CD4-positive, CD25-positive, alpha-beta regulatory T cell (primary cell): Measurements from ENCODE around the gene TPSG1. TPM values are rescaled to one million over a fixed set of nuclear protein-coding genes. Genes with fewer than 3 reads are reported as not detected.
"Not testable (repeated sequence)": the region's sequence is repeated elsewhere in the genome, so short reads cannot be mapped to it uniquely, and the experiment has no call there.

ENCODE experiments used
- ATAC-seq, 2 donors: fragments of 150-1000 bp; cut with Tn5 transposase; one replicate each; pipeline ENCODE4 v1.10.0; 2021; ENCODE audit warnings: low read depth in 2 of 2, moderate number of reproducible peaks in 2 of 2, moderate library complexity in 1 of 2
- DNase-seq, 3 donors: peaks; one replicate each; pipeline versions ENCODE4 v3.0.0 to v3.0.0-alpha.2; 2012 to 2022; ENCODE audit warnings: mixed read lengths in 1 of 3
- H3K27ac ChIP-seq: one replicate; pipeline ENCODE4 v1.7.0; 2013; ENCODE audit warnings: mild to moderate bottlenecking, low read length; ENCODE audit not compliant: insufficient read depth, poor library complexity, severe bottlenecking
- H3K27me3 ChIP-seq: one replicate; pipeline ENCODE4 v1.7.0; 2013; ENCODE audit warnings: low read length; ENCODE audit not compliant: control insufficient read depth, insufficient read depth
- H3K36me3 ChIP-seq: one replicate; pipeline ENCODE4 v1.7.0; 2013; ENCODE audit warnings: mild to moderate bottlenecking, low read length, moderate library complexity; ENCODE audit not compliant: control insufficient read depth, insufficient read depth
- H3K4me1 ChIP-seq: 2 replicates; pipeline ENCODE4 v1.7.0; 2013; ENCODE audit warnings: mild to moderate bottlenecking, low read length; ENCODE audit not compliant: insufficient read depth, control insufficient read depth, poor library complexity, severe bottlenecking
- H3K4me3 ChIP-seq: one replicate; pipeline ENCODE4 v1.7.0; 2013; ENCODE audit warnings: low read depth, mild to moderate bottlenecking, low read length, moderate library complexity
- H3K9me3 ChIP-seq, 2 experiments: 1 replicate in 1 of 2; 2 replicates in 1 of 2; pipeline ENCODE4 v1.7.0; 2013; ENCODE audit warnings: low read length in 2 of 2, mild to moderate bottlenecking in 1 of 2, moderate library complexity in 1 of 2; ENCODE audit not compliant: control insufficient read depth in 2 of 2
- H3K27ac Mint-ChIP-seq, 3 donors: one replicate each; pipeline ENCODE4 v1.8.0; 2020 to 2022; ENCODE audit warnings: mild to moderate bottlenecking in 3 of 3, mixed read lengths in 3 of 3, moderate library complexity in 2 of 3
- H3K27me3 Mint-ChIP-seq: one replicate; pipeline ENCODE4 v1.8.0; 2022; ENCODE audit warnings: mild to moderate bottlenecking, mixed read lengths
- H3K36me3 Mint-ChIP-seq: one replicate; pipeline ENCODE4 v1.8.0; 2020; ENCODE audit warnings: mixed read lengths
- H3K4me1 Mint-ChIP-seq, 4 donors: one replicate each; pipeline ENCODE4 v1.8.0; 2020 to 2022; ENCODE audit warnings: mixed read lengths in 4 of 4, mild to moderate bottlenecking in 1 of 4
- H3K4me3 Mint-ChIP-seq, 4 donors: one replicate each; pipeline ENCODE4 v1.8.0; 2020 to 2022; ENCODE audit warnings: mild to moderate bottlenecking in 4 of 4, mixed read lengths in 4 of 4, moderate library complexity in 3 of 4
- H3K9me3 Mint-ChIP-seq, 7 donors: one replicate each; pipeline ENCODE4 v1.8.0; 2020 to 2022; ENCODE audit warnings: mixed read lengths in 7 of 7, mild to moderate bottlenecking in 3 of 7, moderate library complexity in 2 of 7
- polyA plus RNA-seq, 4 donors: library from polyadenylated mRNA; unstranded; fragments of 300-500 nt; fragmentation: Illumina TruSeq; gene quantifications; one replicate each; pipeline ENCODE4 v1.2.3, GENCODE V29; 2021
- total RNA-seq: library from RNA; stranded (reverse); gene quantifications from one replicate; pipeline ENCODE4 v1.2.3, GENCODE V29; 2022

The TPSG1 gene
- total and polyA plus RNA-seq, 5 donors from 2014 or later: not detected

DNA sequence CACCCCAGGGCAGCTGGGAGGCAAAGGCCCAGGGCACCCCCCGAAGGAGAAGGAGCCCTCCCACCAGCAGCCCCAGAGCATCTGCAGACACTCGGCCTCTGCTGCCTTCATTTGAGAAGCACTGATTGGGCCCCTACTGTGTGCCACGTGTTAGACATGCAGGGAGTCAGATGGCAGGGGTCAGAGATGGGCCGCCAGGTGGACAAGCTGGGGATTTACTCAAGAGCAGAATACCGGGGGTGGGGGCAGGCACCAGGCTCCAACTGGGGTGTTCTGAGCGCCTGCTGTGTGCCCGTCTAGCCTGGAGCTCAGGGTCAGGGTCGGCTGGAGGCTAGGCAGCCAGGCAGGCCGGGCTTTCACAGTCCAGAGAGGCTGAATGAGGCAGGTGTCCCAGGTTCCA, 18.7 kb downstream of the TPSG1 start:
- H3K27me3 Mint-ChIP-seq: no peaks in the 10 kb centered on the region
- H3K4me3 Mint-ChIP-seq: no peak overlapping the region
- no peaks in the 10 kb centered on the region for H3K27me3 ChIP-seq
- peaks cover 0 to 4% (median 0%) of the 10 kb centered on the region in 4 donors for H3K4me1 Mint-ChIP-seq
- no peaks in the 10 kb centered on the region for H3K4me1 ChIP-seq
- H3K36me3 ChIP-seq: no peaks in the 10 kb centered on the region
- H3K36me3 Mint-ChIP-seq: no peaks in the 10 kb centered on the region
- peak overlapping the region in 1 of 3 donors; percentile 38 for H3K27ac Mint-ChIP-seq
- H3K4me3 ChIP-seq: no peak overlapping the region
- no peaks in the 10 kb centered on the region for H3K9me3 ChIP-seq
- no peak for ATAC-seq
- DNase-seq: no peak
- no peak overlapping the region for H3K27ac ChIP-seq
- H3K9me3 Mint-ChIP-seq: no peaks in the 10 kb centered on the region

GRCh38 chr16:1204933-1205332, 20.1 kb downstream of the TPSG1 start:
- H3K4me1 Mint-ChIP-seq: peaks cover 0 to 4% (median 0%) of the 10 kb centered on the region in 4 donors
- H3K27ac Mint-ChIP-seq: no peak overlapping the region
- H3K9me3 Mint-ChIP-seq: peaks cover 0 to 2% (median 0%) of the 10 kb centered on the region in 7 donors
- ATAC-seq (no peak), DNase-seq (no peak)
- no peak overlapping the region for H3K4me3 ChIP-seq
- H3K27me3 ChIP-seq: no peaks in the 10 kb centered on the region
- no peak overlapping the region for H3K4me3 Mint-ChIP-seq
- H3K36me3 Mint-ChIP-seq: no peaks in the 10 kb centered on the region
- no peaks in the 10 kb centered on the region for H3K9me3 ChIP-seq
- no peak overlapping the region for H3K27ac ChIP-seq
- H3K27me3 Mint-ChIP-seq: no peaks in the 10 kb centered on the region
- no peaks in the 10 kb centered on the region for H3K36me3 ChIP-seq
- no peaks in the 10 kb centered on the region for H3K4me1 ChIP-seq

- Histone ChIP-seq H3K9me3 (no peaks in the 10 kb centered on the region), H3K4me1 (no peaks in the 10 kb centered on the region), H3K36me3 (no peaks in the 10 kb centered on the region), H3K4me3 (no peak overlapping the region), H3K27me3 (no peaks in the 10 kb centered on the region), H3K27ac (no peak overlapping the region)
- Mint-ChIP-seq H3K27ac (no peak overlapping the region), H3K4me3 (no peak overlapping the region), H3K9me3 (peaks cover 0 to 2% (median 0%) of the 10 kb centered on the region in 7 donors), H3K36me3 (no peaks in the 10 kb centered on the region), H3K27me3 (no peaks in the 10 kb centered on the region), H3K4me1 (peaks cover 0 to 5% (median 0%) of the 10 kb centered on the region in 4 donors)
- ATAC-seq (no peak), DNase-seq (no peak)
These were observed 22.8 kb downstream of the TPSG1 start for GRCh38 chr16:1202274-1202673.

GRCh38 chr16:1201444-1201843, 23.6 kb downstream of the TPSG1 start:
- Histone ChIP-seq H3K36me3 (no peaks in the 10 kb centered on the region), H3K27me3 (no peaks in the 10 kb centered on the region), H3K9me3 (no peaks in the 10 kb centered on the region), H3K4me3 (no peak overlapping the region), H3K27ac (no peak overlapping the region), H3K4me1 (no peaks in the 10 kb centered on the region)
- H3K4me1 Mint-ChIP-seq: peaks cover 0 to 14% (median 0%) of the 10 kb centered on the region in 4 donors
- H3K27ac Mint-ChIP-seq: no peak overlapping the region
- no peaks in the 10 kb centered on the region for H3K36me3 Mint-ChIP-seq
- DNase-seq (no peak), ATAC-seq (no peak)
- no peaks in the 10 kb centered on the region for H3K27me3 Mint-ChIP-seq
- peaks cover 0 to 3% (median 0%) of the 10 kb centered on the region in 7 donors for H3K9me3 Mint-ChIP-seq
- H3K4me3 Mint-ChIP-seq: no peak overlapping the region

GRCh38 chr16:1200014-1200627, 24.9 kb downstream of the TPSG1 start:
- peak overlapping the region in 1 of 3 donors; percentile 87 for H3K27ac Mint-ChIP-seq
- no peaks in the 10 kb centered on the region for H3K36me3 ChIP-seq

DNA sequence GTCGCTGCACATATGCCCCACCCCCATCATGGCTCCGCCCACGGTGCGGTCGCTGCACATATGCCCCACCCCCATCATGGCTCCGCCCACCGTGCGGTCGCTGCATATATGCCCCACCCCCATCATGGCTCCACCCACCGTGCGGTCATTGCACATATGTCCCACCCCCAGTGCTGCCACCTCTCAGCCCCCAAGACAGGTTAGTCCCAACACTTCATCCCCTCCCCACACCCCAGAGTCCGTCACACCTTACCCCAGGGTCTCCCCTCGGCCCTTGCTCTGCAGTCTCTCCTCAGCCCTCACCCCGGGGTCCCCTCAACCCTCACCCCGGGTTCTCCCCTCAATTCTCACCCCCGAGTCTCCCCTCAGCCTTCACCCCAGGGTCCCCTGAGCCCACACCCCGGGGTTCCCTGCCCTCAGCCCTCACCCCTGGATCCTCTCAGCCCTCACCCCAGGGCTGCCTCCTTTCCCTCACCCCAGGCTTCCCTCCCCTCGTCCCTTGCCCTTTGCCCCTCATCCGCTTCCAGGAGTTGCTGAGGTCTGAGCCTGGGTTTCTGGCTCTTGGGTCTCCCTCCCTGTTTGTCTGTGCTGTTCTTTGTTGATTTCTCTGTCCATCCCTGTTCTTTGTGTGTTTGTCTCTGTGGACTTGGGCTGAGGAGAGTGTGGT, 25.6 kb downstream of the TPSG1 start:
- Mint-ChIP-seq H3K4me1 (peaks cover 0 to 17% (median 0%) of the 10 kb centered on the region in 4 donors), H3K4me3 (peak overlapping the region in 2 of 4 donors; percentile 41 to 63), H3K27ac (peak overlapping the region in 1 of 3 donors; percentile 87), H3K27me3 (no peaks in the 10 kb centered on the region), H3K36me3 (no peaks in the 10 kb centered on the region), H3K9me3 (peaks cover 0 to 3% (median 0%) of the 10 kb centered on the region in 7 donors)
- Histone ChIP-seq H3K4me3 (no peak overlapping the region), H3K27me3 (no peaks in the 10 kb centered on the region), H3K9me3 (no peaks in the 10 kb centered on the region), H3K4me1 (no peaks in the 10 kb centered on the region), H3K36me3 (no peaks in the 10 kb centered on the region), H3K27ac (no peak overlapping the region)
- DNase-seq (no peak), ATAC-seq (no peak)

More at GRCh38 chr16:1200014-1200627, 24.9 kb downstream of the TPSG1 start:
- H3K4me1 ChIP-seq: no peaks in the 10 kb centered on the region
- Mint-ChIP-seq H3K9me3 (peaks cover 0 to 3% (median 0%) of the 10 kb centered on the region in 7 donors), H3K4me3 (peak overlapping the region in 1 of 4 donors; percentile 41), H3K36me3 (no peaks in the 10 kb centered on the region), H3K4me1 (peaks cover 0 to 17% (median 0%) of the 10 kb centered on the region in 4 donors), H3K27me3 (no peaks in the 10 kb centered on the region)
- DNase-seq (no peak), ATAC-seq (no peak)
- no peaks in the 10 kb centered on the region for H3K27me3 ChIP-seq
- no peak overlapping the region for H3K4me3 ChIP-seq
- H3K9me3 ChIP-seq: no peaks in the 10 kb centered on the region
- H3K27ac ChIP-seq: no peak overlapping the region

DNA sequence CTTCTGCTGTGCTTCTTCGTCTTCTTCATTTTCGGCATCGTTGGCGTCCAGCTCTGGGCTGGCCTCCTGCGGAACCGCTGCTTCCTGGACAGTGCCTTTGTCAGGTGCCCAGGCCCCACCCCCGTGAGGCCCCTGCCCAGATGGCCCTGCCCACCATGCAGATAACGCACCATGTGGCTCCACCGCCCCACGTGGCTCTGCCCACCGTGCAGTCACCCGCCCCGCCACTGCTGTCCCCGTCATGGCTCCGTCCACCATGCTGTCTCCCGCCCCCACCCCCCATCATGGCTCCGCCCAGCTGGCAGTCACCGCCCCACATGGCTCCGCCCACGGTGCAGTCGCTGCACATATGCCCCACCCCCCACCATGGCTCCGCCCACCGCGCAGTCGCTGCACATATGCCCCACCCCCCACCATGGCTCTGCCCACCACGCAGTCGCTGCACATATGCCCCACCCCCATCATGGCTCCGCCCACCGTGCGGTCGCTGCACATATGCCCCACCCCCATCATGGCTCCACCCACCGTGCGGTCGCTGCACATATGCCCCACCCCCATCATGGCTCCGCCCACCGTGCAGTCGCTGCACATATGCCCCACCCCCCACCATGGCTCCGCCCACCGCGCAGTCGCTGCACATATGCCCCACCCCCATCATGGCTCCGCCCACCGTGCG, 26.3 kb downstream of the TPSG1 start:
- not testable (repeated sequence) for H3K27me3 ChIP-seq, DNase-seq

More for the DNA sequence above, 26.3 kb downstream of the TPSG1 start:
- H3K4me3 Mint-ChIP-seq, H3K9me3 Mint-ChIP-seq, H3K9me3 ChIP-seq, H3K36me3 Mint-ChIP-seq, H3K27ac Mint-ChIP-seq, ATAC-seq, H3K4me1 ChIP-seq, H3K36me3 ChIP-seq, H3K27ac ChIP-seq, H3K27me3 Mint-ChIP-seq, H3K4me3 ChIP-seq: not testable (repeated sequence)
- H3K4me1 Mint-ChIP-seq: peaks cover 0 to 17% (median 0%) of the 10 kb centered on the region in 4 donors
